HG03571 (cell line): ENCODE measurements around the gene BICRAL.
"Not testable (repeated sequence)": the region's sequence is repeated elsewhere in the genome, so short reads cannot be mapped to it uniquely, and the experiment has no call there.

ENCODE experiments used
- ATAC-seq: cut with Tn5 transposase; IDR thresholded peaks from one replicate; pipeline ENCODE4 v1.9.1; 2021; ENCODE audit not compliant: unreplicated experiment

The BICRAL gene

GRCh38 chr6:42791706-42792320 lies 10.0 kb downstream of the BICRAL start:
- no peak for ATAC-seq

GRCh38 chr6:42795651-42796050 lies 13.8 kb downstream of the BICRAL start:
- ATAC-seq = no peak

- ATAC-seq = no peak
These were observed 14.3 kb downstream of the BICRAL start for GRCh38 chr6:42796171-42796570.

- not testable (repeated sequence) for ATAC-seq
These were observed 15.8 kb downstream of the BICRAL start for GRCh38 chr6:42797696-42798095.

- no peak for ATAC-seq
These were observed 23.5 kb downstream of the BICRAL start for GRCh38 chr6:42805297-42805861.

- not testable (repeated sequence) for ATAC-seq
These were observed 24.5 kb downstream of the BICRAL start for GRCh38 chr6:42806359-42806758.

- no peak for ATAC-seq
These were observed 26.9 kb downstream of the BICRAL start for GRCh38 chr6:42808492-42809483.

GRCh38 chr6:42813074-42813645 lies 31.3 kb downstream of the BICRAL start:
- no peak for ATAC-seq

- no peak for ATAC-seq
These were observed 32.1 kb downstream of the BICRAL start for GRCh38 chr6:42813906-42814444.

- not testable (repeated sequence) for ATAC-seq
These were observed 33.9 kb downstream of the BICRAL start for GRCh38 chr6:42815726-42816125.

- ATAC-seq = no peak
These were observed 36.1 kb downstream of the BICRAL start for GRCh38 chr6:42817907-42818306.

GRCh38 chr6:42818416-42818815 lies 36.6 kb downstream of the BICRAL start:
- no peak for ATAC-seq

GRCh38 chr6:42818878-42819277 lies 37.0 kb downstream of the BICRAL start:
- no peak for ATAC-seq

GRCh38 chr6:42819803-42820511 lies 38.1 kb downstream of the BICRAL start:
- ATAC-seq = no peak

- no peak for ATAC-seq
These were observed 38.9 kb downstream of the BICRAL start for GRCh38 chr6:42820512-42821340.

GRCh38 chr6:42821341-42821668 lies 39.5 kb downstream of the BICRAL start:
- ATAC-seq = no peak

- ATAC-seq = no peak
These were observed 40.0 kb downstream of the BICRAL start for GRCh38 chr6:42821846-42822245.

GRCh38 chr6:42829561-42830092 lies 47.8 kb downstream of the BICRAL start:
- no peak for ATAC-seq

GRCh38 chr6:42831237-42831636 lies 49.4 kb downstream of the BICRAL start:
- ATAC-seq = no peak

- no peak for ATAC-seq
These were observed 52.2 kb downstream of the BICRAL start for GRCh38 chr6:42834056-42834455.
